Left ventricle myocardium superior (tissue), 1 donor: ENCODE measurements around the gene ITSN1. TPM values are rescaled to one million over a fixed set of nuclear protein-coding genes. Genes with fewer than 3 reads are reported as not detected.
"Not testable (repeated sequence)": the region's sequence is repeated elsewhere in the genome, so short reads cannot be mapped to it uniquely, and the experiment has no call there.

ENCODE experiments used
- ATAC-seq: fragments of 200-7000 bp; cut with Tn5 transposase; one replicate; pipeline ENCODE4 v1.9.1; 2020; ENCODE audit warnings: mild to moderate bottlenecking, moderate library complexity
- DNase-seq: peaks from one replicate; pipeline ENCODE4 v3.0.0-alpha.2; 2020
- intact Hi-C: fragments of 100-400 bp; cut with micrococcal nuclease; formaldehyde crosslinking; loops from one replicate; pipeline ENCODE4 v1.11.0; 2022
- total RNA-seq: library from RNA; stranded (reverse); fragmentation: NEBNext Ultra II Directional; extraction: Animal tissue kit (Norgen Biotek cat#: 25700); gene quantifications from one replicate; pipeline ENCODE4 v1.2.1, GENCODE V29; 2021
- donor health status: DM: no; HTN: yes; CAD: no; lungs with severe emphysema.

The ITSN1 gene
- total RNA-seq, 1 donor from 2014 or later, result 44.4 TPM

DNA sequence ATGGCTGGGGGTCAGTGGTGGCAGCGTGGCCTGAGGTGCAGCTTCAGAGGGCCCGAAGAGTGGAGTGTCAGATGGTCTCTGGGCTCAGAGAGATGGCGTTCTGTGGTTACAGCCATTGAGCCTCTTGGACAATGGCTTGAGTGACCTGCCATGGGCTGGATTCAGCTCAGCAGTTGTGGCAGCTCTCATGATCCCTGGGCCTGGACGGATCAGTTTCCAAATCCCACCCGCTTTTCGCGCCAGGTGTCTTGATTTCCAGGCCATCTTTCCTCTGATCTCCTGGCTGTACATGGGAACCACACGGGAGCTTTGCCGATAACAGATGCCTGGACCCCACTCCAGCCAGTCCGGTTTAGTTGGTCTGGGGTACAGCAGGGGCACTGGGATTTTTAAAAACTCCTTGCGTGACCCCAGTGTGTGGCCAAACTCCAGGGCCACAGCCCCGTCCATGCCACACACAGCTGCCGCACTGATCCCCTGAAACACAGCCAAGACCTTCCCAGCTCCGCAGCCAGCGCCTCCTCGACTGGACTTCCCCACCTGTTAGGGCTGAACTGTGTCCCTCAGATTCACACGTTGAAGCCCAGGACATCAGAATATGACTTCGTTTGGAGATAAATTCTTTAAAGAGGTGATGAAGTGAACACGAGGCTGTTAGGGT lies 205.4 kb downstream of the ITSN1 start:
- intact Hi-C loops, result no loop called here
- no peak for DNase-seq
- ATAC-seq, result no peak

DNA sequence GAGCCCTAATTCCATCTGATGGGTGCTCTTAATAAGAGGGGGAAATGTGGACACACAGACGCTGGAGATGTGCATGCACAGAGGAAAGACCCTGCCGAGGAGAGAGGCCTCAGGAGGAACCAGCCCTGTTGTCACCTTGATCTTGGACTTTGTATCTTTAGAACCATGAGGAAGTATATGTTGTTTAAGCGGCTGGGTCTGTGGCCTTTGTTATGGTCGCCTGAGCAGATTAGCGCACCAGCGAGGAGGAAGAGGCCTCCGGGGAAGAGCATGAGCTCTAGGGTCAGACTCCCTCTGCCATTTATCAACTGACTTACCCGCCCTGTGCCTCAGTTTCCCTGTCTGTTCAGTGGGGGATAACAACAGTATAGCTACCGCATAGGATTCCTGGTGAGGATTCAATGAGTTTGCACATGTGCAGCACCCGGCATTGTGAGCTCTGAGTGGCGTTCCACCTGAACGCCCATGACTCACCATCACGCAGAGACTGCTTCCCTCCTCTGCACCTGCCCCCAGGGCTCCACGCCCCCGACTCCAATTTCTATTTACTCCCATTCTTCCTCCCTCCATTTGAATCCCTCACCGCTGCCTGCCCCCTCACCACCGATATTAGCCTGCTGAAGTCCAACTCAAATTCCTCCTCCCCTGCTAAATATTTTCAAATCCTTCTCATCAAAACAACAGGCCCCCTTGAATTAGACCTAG lies 206.1 kb downstream of the ITSN1 start:
- intact Hi-C loops, result no loop called here
- DNase-seq, result no peak
- ATAC-seq, result no peak

DNA sequence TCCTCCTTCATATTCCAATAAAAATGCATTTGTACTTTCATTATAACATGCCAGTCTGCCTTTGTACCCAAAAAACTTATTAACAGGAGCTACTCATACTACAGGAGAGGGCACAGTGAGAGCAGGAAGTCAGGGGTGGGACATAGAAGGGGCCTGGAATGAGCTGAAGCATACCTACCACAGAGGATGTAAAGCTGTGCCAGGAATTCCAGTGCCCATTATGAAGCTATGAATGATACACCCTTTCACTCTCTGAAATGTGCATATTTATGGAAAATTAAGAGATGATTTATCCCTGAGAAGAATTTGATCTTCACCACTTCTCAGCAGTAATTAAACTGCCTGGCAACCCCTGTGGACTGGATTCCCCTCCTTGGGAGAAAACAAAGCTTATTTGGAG lies 207.5 kb downstream of the ITSN1 start:
- intact Hi-C loops, result no loop called here
- no peak for DNase-seq
- no peak for ATAC-seq

DNA sequence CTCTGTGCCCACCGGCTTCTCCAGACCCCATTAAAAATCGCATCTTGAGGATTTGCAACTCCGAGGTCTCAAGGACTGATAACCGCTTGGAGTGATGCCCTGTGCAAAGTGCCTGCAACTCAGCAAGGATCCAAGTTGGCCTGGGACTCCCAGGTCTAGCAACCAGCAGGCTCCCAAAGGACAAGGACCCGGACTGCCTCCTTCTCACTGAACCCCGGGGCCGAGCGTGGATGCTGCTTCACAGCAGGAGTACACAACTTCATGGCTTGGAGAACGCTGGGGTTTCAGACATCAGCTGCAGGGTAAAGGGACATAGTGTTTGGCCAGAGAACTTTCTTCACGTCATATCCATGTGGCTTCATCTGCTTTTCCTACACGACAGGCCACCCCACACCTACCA lies 208.1 kb downstream of the ITSN1 start:
- ATAC-seq (no peak), DNase-seq (no peak)
- intact Hi-C loops, result no loop called here

DNA sequence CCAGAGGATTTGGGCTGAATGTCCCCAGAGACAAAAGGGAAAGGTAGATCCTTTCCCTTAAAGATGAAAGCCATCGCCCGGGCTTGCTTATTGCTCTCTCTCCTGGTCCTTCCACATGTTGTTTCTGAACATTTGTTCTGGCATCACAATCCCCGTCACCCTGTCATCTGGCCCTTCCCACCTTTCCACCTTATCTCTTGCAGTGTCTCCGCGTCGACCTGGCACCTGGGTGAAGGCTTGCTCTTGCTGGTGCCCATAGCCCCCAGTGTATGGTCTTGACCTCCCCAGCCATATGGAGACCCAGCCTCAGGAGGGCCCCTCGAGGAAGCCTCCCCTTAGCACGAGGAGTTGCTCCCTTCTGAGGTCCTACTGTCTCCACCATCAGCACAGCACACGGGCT lies 208.7 kb downstream of the ITSN1 start:
- ATAC-seq, result no peak
- intact Hi-C loops, result no loop called here
- no peak for DNase-seq

DNA sequence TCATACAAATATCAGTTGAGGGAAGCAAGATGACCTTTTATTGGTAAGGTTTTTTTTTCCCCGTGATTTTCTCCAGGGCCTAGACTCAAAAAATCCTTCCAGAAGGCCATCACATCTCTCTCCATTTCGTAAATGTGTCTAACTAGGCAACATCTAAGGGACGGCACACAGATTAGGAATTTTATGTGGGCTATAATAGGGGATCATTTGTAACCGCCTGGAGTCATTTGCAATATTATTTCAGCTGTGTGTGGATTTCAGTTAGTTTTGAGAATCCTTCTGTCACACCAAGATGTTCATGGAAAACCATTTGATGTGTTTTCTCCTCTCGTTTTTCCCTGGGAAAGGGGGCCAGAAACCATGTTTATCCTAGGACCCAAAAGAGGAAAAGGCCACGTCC lies 210.2 kb downstream of the ITSN1 start:
- intact Hi-C loops, result no loop called here
- DNase-seq, result no peak
- no peak for ATAC-seq

DNA sequence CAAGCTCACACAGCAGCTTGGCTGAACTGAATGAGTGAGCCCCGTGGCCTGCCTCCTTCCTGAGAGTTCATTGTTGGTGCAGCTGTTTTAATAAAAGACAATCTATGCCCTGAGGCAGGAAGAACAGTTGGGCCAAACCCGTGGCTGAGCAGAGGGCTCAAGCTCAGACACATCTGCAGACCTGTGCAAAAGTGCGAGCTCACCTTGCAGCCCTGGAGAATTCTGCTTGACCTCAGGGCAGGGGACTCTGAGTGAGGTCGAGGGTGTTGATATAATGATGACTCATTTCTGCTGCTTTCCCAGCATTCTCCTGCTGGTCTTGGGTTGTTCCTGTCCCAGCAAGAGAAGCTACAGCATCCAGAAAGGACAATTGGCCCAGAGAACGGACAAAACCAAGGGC lies 212.3 kb downstream of the ITSN1 start:
- intact Hi-C loops, result no loop called here
- DNase-seq (no peak), ATAC-seq (no peak)

DNA sequence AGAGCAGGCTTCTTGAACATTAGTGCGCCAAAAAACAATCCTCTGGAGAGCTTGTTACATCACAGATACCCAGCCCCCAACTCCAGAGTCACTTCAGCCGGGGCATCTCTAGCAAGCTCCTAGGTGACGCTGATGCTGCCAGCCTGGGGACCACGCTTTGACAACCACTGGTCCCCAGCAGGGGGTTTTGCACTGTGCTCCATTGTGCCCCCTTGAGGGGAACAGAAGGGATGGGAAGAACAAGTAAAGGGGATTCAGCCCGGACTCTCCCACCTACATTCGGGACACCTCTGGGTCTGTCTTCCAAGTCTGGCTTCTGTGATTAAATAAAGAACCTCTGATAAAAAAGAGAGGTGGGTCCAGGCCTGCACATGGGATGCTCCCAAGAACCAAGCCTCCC lies 212.9 kb downstream of the ITSN1 start:
- DNase-seq, result no peak

DNA sequence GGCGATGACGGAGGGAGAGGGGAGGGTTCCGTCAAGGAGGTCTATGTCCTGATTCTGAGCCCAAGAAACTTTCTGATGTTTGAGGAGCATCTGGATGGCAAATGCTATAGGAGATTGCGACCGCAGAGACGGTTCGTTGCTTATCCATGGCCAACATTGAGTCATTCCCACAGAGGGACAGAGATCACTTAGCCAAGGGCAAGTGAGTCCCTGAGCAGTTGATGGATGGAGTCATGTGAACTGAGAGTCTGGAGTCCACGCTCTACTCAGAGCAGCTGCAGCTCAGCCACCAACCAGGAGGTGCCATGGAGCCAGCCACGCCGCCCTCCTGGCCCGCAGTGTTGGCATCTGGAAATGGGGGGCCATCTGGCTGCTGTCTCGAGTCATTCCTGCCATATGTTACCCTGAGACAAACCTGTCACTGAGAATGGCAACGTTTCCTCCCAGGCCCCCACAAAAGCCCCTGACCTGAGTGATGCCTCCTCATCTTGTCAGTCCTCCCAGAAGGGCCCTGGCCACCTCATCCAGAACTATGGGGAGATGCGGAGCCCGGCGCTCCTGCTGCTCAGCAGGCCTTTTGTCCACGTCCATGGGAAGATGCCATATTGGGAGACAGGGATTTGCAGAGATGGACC lies 214.7 kb downstream of the ITSN1 start:
- ATAC-seq (no peak), DNase-seq (no peak)
- intact Hi-C loops, result no loop called here

More for the DNA sequence above, 212.9 kb downstream of the ITSN1 start:
- no peak for ATAC-seq
- intact Hi-C loops, result no loop called here

DNA sequence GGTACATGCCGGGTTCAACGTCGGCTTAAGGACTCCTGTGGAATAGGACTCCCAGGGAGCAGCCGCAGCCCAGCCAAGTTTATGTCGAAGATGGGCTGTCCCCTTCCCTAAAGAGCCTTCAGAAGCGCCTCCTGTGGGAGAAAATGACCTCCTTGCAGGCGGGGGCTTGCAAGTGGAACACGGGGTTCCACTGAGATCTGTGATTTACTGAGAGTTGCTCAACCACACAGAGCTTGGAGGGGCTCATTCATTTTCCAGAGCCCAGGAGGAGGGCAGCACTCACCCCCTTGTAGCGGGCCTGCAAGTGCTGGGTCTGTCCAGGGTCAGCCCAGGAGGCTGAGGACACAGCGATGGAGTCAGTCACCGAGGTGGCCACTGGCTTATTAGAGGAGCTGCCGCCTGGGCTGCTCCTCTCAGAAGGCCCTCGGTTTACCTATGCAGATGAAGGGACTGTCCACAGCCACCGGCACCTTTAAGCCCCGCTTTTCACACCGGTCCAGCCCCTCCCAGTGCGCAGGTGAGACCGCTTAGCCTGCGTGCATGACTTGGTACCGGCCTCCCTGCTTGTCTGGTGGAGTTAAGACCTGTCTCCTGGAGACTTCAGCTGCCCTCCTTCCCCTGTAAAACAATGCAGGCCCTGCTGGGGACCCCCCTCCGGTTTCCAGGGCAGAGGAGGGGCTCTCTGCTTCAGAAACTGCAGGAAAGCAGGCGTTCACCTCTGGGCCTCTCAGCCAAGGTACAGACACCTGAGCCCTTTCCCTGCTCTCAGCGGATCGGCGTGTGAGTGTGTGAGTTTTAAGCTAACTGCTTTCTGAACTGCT lies 215.8 kb downstream of the ITSN1 start:
- DNase-seq (no peak), ATAC-seq (no peak)
- intact Hi-C loops, result no loop called here

DNA sequence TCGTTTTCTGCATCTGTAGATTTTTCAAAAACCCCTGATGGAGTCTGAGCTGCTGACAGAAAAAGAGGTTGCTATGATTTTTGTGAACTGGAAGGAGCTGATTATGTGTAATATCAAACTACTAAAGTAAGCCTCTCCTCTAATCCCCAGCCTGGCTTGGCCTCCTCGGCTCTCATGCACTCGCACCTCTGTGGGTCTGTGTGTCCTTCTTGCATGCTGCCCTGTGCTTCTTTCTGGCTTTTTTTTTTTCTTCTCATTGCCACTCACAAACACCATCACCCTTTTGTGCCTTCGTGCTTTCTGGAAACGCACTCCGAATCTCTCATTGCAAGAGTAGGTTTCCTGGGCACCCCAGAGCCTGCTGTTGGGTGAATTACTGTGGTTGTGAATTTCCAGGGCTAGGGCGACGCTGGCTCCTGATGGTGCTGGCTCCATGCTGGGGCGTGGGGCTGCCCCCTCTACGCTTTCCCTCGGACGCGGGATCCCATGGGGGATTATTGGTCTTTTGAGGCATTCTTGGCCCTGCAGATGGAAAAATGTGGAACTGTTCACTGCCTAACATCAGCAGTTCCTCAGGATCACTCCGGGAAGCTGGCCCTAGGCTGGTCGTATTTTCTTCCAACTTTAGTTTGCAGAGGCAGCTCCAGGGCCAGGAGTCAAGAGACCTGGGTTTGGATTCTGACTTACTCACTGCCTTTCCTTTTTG lies 216.5 kb downstream of the ITSN1 start:
- intact Hi-C loops, result no loop called here
- no peak for ATAC-seq
- no peak for DNase-seq

DNA sequence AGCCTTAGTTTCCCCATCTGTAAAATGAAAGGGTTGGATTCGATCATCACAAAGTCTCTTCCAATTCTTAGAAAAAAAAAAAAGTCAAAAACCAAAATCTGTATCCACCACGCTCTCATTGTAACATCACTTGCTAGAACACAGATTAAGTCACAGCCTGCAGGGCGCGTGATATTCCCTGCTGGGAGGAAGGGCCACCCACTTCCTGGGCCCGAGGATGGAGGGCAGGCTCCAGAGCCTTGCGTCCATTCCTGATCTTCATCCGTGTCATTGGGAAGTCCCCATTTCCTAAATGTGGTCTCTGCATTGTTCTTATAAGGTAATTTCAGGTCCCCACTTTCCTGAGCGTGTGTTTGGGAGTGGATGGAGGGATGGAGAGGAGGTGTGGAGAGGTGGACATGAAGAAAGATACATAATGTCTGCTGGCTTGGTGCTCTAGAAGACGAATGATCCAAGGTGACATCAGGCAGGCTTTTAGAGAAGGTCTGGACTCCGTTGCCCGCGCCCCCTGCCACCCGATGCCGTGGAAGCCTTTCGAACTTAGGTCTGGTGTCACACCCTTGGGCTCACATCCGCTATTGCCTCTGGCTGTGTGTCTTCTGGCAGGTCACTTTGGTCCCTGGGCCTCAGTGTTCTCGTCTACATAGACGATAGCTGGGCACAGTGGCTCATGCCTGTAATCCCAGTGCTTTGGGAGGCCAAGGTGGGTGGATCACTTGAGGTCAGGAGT lies 217.2 kb downstream of the ITSN1 start:
- ATAC-seq (no peak), DNase-seq (no peak)
- intact Hi-C loops, result no loop called here

DNA sequence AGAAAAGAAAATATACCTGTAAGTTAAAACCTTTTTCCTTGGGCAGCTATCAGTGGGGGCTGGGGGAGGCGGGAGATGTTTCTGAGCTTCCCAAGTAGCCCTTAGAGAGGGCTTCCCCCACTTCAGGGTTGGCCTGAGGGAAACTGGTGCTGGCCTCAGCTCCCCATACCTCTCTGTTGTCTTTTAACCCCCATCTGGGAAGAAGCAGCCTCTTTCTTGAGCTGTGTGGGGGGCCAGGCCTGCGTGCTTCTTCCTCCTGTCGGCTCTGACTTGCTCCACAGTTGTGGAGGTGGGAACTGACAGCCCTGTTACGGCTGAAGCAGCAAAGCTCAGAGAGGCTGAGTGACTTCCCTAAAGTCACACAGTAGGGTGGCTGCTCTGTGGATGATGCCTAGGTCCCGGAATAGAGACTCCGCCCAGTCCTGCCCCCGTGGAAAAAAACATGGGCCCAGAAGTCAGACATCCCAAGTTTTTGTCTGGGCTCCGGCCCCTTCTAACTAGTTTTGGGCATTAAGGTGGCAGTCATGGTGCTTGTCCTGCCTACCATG lies 218.1 kb downstream of the ITSN1 start:
- intact Hi-C loops, result no loop called here
- ATAC-seq (no peak), DNase-seq (no peak)

DNA sequence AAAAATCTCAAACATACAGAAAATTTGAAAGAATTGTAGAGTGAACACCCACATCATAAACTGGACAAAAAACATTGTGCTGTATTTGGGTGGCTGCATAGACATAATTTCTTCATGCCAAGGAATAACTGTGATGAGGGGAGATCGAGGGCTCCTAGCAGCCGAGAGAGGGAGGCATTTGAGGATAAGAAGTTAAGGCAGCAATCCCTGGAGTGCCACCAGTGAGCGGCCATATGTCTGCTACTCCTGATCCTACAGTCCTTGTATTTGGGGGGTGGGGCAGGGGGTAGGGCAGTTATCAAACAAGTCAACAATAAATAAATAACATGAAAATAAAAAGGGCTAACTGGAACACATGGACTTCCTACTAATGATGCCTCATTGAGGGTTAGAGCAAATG lies 218.8 kb downstream of the ITSN1 start:
- no peak for DNase-seq
- intact Hi-C loops, result no loop called here
- no peak for ATAC-seq

DNA sequence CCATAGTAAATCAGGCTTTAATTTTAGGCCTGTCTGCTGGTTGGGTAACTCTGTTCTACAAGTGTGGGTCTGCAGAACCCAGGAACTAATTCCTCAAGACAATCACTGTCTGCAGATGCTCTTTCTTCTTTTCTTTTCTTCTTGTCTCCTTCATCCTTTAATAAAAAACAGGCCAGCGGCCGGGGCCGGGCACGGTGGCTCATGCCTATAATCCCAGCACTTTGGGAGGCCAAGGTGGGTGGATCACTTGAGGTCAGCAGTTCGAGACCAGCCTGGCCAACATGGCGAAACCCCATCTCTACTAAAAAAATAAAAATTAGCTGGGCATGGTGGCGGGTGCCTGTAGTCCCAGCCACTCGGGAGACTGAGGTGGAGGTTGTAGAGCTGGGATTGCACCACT lies 220.9 kb downstream of the ITSN1 start:
- DNase-seq, ATAC-seq, intact Hi-C loops: not testable (repeated sequence)

DNA sequence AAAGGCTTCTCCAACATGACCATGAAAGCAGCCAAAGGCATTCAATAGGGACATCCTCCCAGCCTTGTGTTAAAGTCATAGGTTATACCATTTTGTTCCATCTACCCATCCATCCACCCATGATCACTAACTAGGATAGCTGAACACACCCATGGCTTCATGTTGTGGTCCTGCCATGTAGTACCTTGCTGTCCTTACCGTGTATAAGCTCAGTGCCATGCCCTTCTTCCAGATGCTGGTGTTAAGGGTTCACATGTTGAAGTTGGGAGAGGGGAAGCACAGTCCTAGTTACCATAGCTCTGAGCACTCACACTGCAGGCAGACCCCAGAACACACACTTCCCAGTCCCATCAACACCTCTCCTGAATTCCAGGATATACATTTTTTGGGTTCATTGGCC lies 221.8 kb downstream of the ITSN1 start:
- intact Hi-C loops, result no loop called here
- DNase-seq (no peak), ATAC-seq (no peak)

DNA sequence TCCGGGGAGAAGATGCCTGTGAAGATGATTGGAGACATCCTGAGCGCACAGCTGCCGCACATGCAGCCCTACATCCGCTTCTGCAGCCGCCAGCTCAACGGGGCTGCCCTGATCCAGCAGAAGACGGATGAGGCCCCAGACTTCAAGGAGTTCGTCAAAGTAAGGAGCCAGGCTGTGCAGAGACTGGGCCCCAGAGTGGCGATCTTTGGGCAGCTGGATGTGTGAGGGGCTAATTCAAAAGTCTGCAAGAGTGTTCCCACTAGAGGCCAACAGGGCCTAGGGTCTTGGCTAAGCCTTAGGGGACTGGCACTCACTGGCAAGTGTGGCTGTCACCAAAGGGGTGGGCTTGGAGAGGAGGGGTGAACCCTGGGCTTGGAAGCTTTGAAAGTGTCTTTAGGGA lies 222.9 kb downstream of the ITSN1 start:
- no peak for ATAC-seq
- DNase-seq, result no peak
- intact Hi-C loops, result no loop called here

DNA sequence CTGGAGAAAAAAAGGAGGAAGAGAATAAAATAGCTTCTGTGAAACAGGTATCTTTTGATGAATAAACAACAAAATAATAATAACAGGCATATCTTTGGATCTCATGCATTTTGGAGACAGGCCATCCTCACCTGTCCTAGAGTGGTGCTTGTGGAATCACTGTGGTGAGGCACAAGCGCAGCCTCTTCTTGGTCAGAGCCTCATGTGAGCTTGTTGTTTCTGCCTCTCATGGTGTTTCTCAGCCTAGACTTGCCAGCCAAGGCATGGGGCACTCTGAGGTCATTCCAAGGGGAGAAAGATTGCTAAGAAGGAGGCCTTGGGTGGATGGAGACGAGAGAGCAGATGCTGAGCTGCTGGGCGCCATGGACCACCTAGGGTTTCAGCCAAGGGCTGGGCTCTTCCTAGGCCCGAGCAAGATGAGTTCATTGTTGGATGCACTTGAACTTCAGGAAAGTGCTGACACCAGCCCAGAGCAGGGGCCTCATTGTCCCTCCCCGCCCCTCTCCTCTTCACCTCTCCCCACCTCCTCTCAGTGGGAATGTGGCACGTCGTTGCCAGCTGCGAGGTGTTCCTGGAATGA lies 223.8 kb downstream of the ITSN1 start:
- intact Hi-C loops, result no loop called here
- DNase-seq, result no peak

More for the DNA sequence above, 223.8 kb downstream of the ITSN1 start:
- no peak for ATAC-seq
